Measurements from ENCODE around the gene CDK13.
A peak's percentile ranks its signal among the peaks of the same experiment; 100 is the strongest.
"Not testable (repeated sequence)": the region's sequence is repeated elsewhere in the genome, so short reads cannot be mapped to it uniquely, and the experiment has no call there.

Gene CDK13

GRCh38 chr7:40122940-40123254 is 172.8 kb downstream of the CDK13 start:
- Mint-ChIP-seq H3K9me3 (no peaks in the 10 kb centered on the region), H3K36me3 (ENCODE audit: low read depth) (peaks cover 24% of the 10 kb centered on the region), H3K27me3 (no peaks in the 10 kb centered on the region), H3K27ac (no peak overlapping the region), H3K4me1 (ENCODE audit: low read depth) (peaks cover 2% of the 10 kb centered on the region), H3K4me3 (no peak overlapping the region)
- DNase-seq = no peak

GRCh38 chr7:40133561-40134427 is 183.7 kb downstream of the CDK13 start:
- H3K4me1 Mint-ChIP-seq (ENCODE audit: low read depth) = peaks cover 37% of the 10 kb centered on the region
- H3K4me3 Mint-ChIP-seq = peak overlapping the region; percentile 93
- DNase-seq = no peak

DNA sequence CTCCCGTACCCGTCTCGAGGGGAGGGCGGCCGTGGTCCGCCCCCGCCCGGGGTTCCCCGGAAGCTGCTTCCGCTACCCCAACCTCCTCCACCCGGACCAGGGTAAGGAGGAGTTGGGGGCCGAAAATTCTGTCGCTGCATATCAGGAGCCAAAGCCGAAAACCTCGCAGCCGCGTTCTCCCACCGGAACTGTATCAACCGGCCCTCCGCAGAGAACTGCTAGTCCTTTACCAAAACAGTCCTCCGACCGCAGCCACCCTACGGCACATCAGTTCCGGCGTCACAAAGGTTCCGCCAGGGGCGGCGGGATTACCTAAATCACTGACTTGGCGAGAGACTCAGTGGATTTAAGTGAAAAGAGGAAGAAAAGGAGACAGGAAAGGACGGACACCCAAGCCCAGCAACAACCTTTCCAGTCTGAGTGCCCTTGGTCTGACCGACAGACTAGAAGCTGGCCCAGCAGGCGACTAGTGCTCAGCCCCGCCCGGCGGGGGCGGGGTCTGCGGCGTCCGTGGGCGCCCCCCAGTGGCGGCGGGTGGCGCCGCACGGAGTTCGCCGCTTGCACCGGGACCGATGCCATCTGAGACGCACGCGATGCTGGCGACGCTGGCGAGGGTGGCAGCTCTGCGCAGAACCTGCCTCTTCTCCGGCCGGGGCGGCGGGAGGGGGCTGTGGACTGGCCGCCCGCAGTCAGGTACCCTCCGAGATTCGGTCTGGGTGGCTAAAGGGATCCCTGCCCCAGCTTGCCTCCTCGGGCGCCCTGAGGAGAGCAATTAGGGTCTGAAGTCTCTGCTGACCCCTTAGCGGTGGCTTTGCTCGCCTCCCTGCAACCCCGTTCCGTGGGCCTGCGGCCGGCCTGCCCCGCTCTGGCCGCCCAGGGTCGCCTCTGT is 184.6 kb downstream of the CDK13 start, which contains the start of the genes MPLKIP and SUGCT:
Gene MPLKIP (minus strand): TSS at position 195 of the 889 bp plus-strand sequence. CDS start 55 bp downstream, at position 140.
Gene SUGCT (plus strand): TSS at position 578 of the 889 bp plus-strand sequence.
- Mint-ChIP-seq H3K4me1 (ENCODE audit: low read depth) (peaks cover 33% of the 10 kb centered on the region), H3K27me3 (peaks cover 6% of the 10 kb centered on the region), H3K9me3 (no peaks in the 10 kb centered on the region), H3K27ac (peak within 1 kb of the TSS; percentile 99), H3K36me3 (ENCODE audit: low read depth) (peaks cover 42% of the 10 kb centered on the region), H3K4me3 (peak within 1 kb of the TSS; percentile 93)
- DNase-seq = peak; percentile 93

More at GRCh38 chr7:40133561-40134427, 183.7 kb downstream of the CDK13 start:
- Mint-ChIP-seq H3K9me3 (no peaks in the 10 kb centered on the region), H3K36me3 (ENCODE audit: low read depth) (peaks cover 47% of the 10 kb centered on the region), H3K27me3 (peaks cover 4% of the 10 kb centered on the region), H3K27ac (peak overlapping the region; percentile 99)

DNA sequence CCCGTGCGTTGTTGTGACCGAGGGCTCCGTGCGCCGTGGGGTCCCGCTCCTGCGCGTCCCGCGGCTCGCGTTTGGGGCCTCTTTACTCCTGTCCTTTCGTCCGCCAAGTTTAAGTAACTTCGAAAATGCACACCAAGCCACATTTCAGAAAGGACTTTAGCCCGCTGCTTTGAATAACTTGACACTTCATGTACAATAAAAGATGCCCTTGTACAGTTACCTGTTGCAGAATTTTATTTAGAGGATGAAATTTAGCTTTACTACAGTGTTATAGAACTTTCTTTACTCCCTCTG is 185.2 kb downstream of the CDK13 start:
- peaks cover 6% of the 10 kb centered on the region for H3K27me3 Mint-ChIP-seq
- no peak for DNase-seq
- no peaks in the 10 kb centered on the region for H3K9me3 Mint-ChIP-seq
- H3K36me3 Mint-ChIP-seq (ENCODE audit: low read depth) = peaks cover 38% of the 10 kb centered on the region
- H3K4me1 Mint-ChIP-seq (ENCODE audit: low read depth) = peaks cover 30% of the 10 kb centered on the region
- H3K27ac Mint-ChIP-seq = no peak overlapping the region
- peak overlapping the region; percentile 93 for H3K4me3 Mint-ChIP-seq

- H3K9me3 Mint-ChIP-seq = no peaks in the 10 kb centered on the region
- no peak overlapping the region for H3K27ac Mint-ChIP-seq
- peaks cover 6% of the 10 kb centered on the region for H3K27me3 Mint-ChIP-seq
- H3K4me3 Mint-ChIP-seq = no peak overlapping the region
- DNase-seq = no peak
- peaks cover 17% of the 10 kb centered on the region for H3K36me3 Mint-ChIP-seq (ENCODE audit: low read depth)
- peaks cover 16% of the 10 kb centered on the region for H3K4me1 Mint-ChIP-seq (ENCODE audit: low read depth)
Observed at GRCh38 chr7:40137563-40137962, 187.5 kb downstream of the CDK13 start.

GRCh38 chr7:40138973-40139372 is 188.9 kb downstream of the CDK13 start:
- Mint-ChIP-seq H3K9me3 (no peaks in the 10 kb centered on the region), H3K36me3 (ENCODE audit: low read depth) (peaks cover 6% of the 10 kb centered on the region)

GRCh38 chr7:40139891-40140290 is 189.8 kb downstream of the CDK13 start:
- not testable (repeated sequence) for H3K27ac Mint-ChIP-seq; H3K36me3 Mint-ChIP-seq (ENCODE audit: low read depth); DNase-seq; H3K4me3 Mint-ChIP-seq; H3K4me1 Mint-ChIP-seq (ENCODE audit: low read depth); H3K9me3 Mint-ChIP-seq
- H3K27me3 Mint-ChIP-seq = peaks cover 11% of the 10 kb centered on the region

More at GRCh38 chr7:40138973-40139372, 188.9 kb downstream of the CDK13 start:
- DNase-seq = no peak
- Mint-ChIP-seq H3K4me1 (ENCODE audit: low read depth) (peaks cover 8% of the 10 kb centered on the region), H3K4me3 (no peak overlapping the region), H3K27ac (no peak overlapping the region), H3K27me3 (peaks cover 11% of the 10 kb centered on the region)

GRCh38 chr7:40141916-40142315 is 191.9 kb downstream of the CDK13 start:
- DNase-seq; H3K27ac Mint-ChIP-seq; H3K27me3 Mint-ChIP-seq; H3K4me1 Mint-ChIP-seq (ENCODE audit: low read depth); H3K4me3 Mint-ChIP-seq; H3K36me3 Mint-ChIP-seq (ENCODE audit: low read depth); H3K9me3 Mint-ChIP-seq: not testable (repeated sequence)

- not testable (repeated sequence) for H3K36me3 Mint-ChIP-seq (ENCODE audit: low read depth); H3K4me1 Mint-ChIP-seq (ENCODE audit: low read depth); DNase-seq; H3K9me3 Mint-ChIP-seq; H3K27ac Mint-ChIP-seq; H3K4me3 Mint-ChIP-seq; H3K27me3 Mint-ChIP-seq
Observed at GRCh38 chr7:40145596-40146130, 195.6 kb downstream of the CDK13 start.

GRCh38 chr7:40147371-40148246 is 197.6 kb downstream of the CDK13 start:
- H3K36me3 Mint-ChIP-seq (ENCODE audit: low read depth) = no peaks in the 10 kb centered on the region
- DNase-seq = no peak
- H3K9me3 Mint-ChIP-seq = no peaks in the 10 kb centered on the region
- H3K27me3 Mint-ChIP-seq = peaks cover 5% of the 10 kb centered on the region
- H3K4me1 Mint-ChIP-seq (ENCODE audit: low read depth) = no peaks in the 10 kb centered on the region
- no peak overlapping the region for H3K4me3 Mint-ChIP-seq
- H3K27ac Mint-ChIP-seq = no peak overlapping the region

GRCh38 chr7:40148247-40148580 is 198.2 kb downstream of the CDK13 start:
- H3K4me3 Mint-ChIP-seq, H3K27me3 Mint-ChIP-seq, H3K27ac Mint-ChIP-seq: not testable (repeated sequence)

DNA sequence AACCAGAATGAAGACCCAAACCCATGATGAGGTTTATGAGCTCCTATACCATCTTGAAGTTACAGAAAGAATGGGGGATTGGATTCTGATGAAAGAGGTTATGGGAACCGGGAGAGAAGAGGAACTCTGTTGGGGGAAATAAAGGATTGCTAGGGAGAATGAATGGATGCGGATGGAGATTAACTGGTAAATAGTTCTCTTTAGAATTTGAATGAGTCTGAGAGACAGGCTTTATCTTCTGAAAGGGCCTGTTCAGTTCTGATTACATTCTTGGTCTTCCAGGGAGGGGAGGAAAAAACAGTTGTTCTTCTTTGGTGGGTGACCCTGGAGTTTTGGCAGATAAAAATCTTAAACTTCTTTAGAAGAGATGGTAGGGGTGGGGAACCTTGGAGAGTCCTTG is 198.6 kb downstream of the CDK13 start:
- no peaks in the 10 kb centered on the region for H3K4me1 Mint-ChIP-seq (ENCODE audit: low read depth)
- H3K36me3 Mint-ChIP-seq (ENCODE audit: low read depth) = no peaks in the 10 kb centered on the region
- no peak for DNase-seq
- peaks cover under 1% of the 10 kb centered on the region for H3K27me3 Mint-ChIP-seq
- H3K4me3 Mint-ChIP-seq = no peak overlapping the region
- H3K27ac Mint-ChIP-seq = no peak overlapping the region
- no peaks in the 10 kb centered on the region for H3K9me3 Mint-ChIP-seq

More at GRCh38 chr7:40148247-40148580, 198.2 kb downstream of the CDK13 start:
- not testable (repeated sequence) for DNase-seq; H3K9me3 Mint-ChIP-seq; H3K4me1 Mint-ChIP-seq (ENCODE audit: low read depth); H3K36me3 Mint-ChIP-seq (ENCODE audit: low read depth)

Data from activated T-cell treated with anti-CD3 and anti-CD28 coated beads, Interleukin-2, amount 50 U/mL, for 24 hours (primary cell).